ENCODE measurements around the gene NXT1. TPM values are rescaled to one million over a fixed set of nuclear protein-coding genes. Genes with fewer than 3 reads are reported as not detected.

The NXT1 gene
- total RNA-seq, 6 experiments from 2014 or later = 3.8 to 11.2 (median 6.1) TPM

- Histone ChIP-seq H3K9me3 (no peaks in the 10 kb centered on the region), H3K27ac (no peak overlapping the region), H3K27me3 (no peaks in the 10 kb centered on the region), H3K36me3 (peaks cover 0 to 11% (median 3%) of the 10 kb centered on the region in 4 donors), H3K4me3 (no peak overlapping the region), H3K4me1 (peaks cover 0 to 26% (median 7%) of the 10 kb centered on the region in 4 donors)
- WGBS (ENCODE audit: insufficient coverage, low coverage, low lambda C conversion rate, missing lambda C conversion rate) = 80% methylated on average over 14 of the region's 27 CpGs
- ATAC-seq (no peak), DNase-seq (peak in 1 of 3 donors; percentile 57)
- intact Hi-C loops (cut with DNase I) = no loop called here
- TF ChIP-seq, protein P1, sequence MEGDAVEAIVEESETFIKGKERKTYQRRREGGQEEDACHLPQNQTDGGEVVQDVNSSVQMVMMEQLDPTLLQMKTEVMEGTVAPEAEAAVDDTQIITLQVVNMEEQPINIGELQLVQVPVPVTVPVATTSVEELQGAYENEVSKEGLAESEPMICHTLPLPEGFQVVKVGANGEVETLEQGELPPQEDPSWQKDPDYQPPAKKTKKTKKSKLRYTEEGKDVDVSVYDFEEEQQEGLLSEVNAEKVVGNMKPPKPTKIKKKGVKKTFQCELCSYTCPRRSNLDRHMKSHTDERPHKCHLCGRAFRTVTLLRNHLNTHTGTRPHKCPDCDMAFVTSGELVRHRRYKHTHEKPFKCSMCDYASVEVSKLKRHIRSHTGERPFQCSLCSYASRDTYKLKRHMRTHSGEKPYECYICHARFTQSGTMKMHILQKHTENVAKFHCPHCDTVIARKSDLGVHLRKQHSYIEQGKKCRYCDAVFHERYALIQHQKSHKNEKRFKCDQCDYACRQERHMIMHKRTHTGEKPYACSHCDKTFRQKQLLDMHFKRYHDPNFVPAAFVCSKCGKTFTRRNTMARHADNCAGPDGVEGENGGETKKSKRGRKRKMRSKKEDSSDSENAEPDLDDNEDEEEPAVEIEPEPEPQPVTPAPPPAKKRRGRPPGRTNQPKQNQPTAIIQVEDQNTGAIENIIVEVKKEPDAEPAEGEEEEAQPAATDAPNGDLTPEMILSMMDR (IDR thresholded peaks at IDR 0.05) = no peak
- no peak for TF ChIP-seq POLR2A (IDR thresholded peaks at IDR 0.05)
Measured at GRCh38 chr20:23356203-23356602, 5.6 kb downstream of the NXT1 start.

DNA sequence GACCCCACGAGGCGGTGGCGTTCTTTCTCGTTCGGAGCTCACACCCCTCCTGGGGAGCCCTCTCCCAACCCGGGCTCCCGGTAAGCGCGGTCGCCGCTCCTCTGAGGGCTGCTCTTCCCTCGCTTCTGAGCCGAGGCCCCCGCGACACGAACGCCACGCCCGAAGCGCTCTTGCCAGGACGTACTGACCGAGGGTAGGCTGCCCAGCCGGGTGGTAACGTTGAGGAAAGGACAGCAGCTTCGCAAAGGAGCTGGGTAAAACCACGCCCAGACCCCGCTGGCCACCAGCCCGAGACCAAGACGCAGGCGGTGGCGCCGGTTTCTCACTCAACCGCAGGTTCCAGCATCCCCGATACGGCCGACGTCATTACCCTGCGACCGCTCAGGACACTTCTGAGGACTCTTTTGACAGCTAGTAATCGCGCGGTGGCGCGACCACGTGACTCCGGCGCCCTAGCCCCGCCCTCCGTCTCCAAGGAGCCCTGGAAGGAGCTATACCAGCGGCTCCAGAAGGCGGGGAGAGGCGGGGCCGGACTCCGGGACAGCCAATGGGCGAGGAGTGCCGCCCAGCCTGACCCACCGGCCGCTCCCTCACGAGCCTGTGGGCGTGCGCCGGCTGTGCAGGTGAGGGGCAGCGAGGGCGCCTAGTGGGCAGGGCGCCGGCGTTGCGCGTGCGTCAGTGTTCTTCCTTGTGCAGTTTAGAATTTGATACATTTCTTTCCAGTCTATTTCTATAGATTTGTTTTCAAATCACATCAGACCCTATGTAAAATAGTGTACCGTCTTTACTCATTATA lies 7.4 kb downstream of the NXT1 start:
- Histone ChIP-seq H3K9me3 (no peaks in the 10 kb centered on the region), H3K4me3 (peak overlapping the region; percentile 50 to 69 (median 63)), H3K4me1 (peaks cover 0 to 18% (median 8%) of the 10 kb centered on the region in 4 donors), H3K27ac (peak overlapping the region; percentile 81 to 87 (median 85)), H3K27me3 (no peaks in the 10 kb centered on the region), H3K36me3 (peaks cover 0 to 11% (median 3%) of the 10 kb centered on the region in 4 donors)
- intact Hi-C loops (cut with DNase I) = no loop called here
- DNase-seq = peak; percentile 99 to 100 (median 99)
- TF ChIP-seq POLR2A (IDR thresholded peaks at IDR 0.05) = peak; percentile 64
- TF ChIP-seq, protein P1 (IDR thresholded peaks at IDR 0.05) = no peak
- WGBS (ENCODE audit: insufficient coverage, low coverage, low lambda C conversion rate, missing lambda C conversion rate) = 0% methylated on average over 19 of the region's 71 CpGs
- ATAC-seq = peak; percentile 75 to 85 (median 78)

DNA sequence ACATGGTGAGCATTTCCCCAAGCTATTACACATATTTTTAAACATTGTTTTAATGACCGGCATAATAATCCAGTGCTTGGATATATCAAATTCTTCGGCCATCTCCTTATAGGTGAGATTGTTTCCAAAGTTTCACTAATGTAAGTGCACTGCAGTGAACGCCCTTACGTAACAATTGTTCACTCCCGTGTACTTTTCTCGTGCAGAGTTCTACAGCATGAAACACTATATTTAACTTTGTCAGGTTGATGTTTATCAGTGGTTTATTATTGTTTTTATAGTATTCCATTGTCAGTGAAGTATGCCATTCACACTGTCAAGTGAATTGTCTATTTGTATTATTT lies 7.9 kb downstream of the NXT1 start:
- WGBS (ENCODE audit: insufficient coverage, low coverage, low lambda C conversion rate, missing lambda C conversion rate) = 7% methylated on average over 6 of the region's 6 CpGs
- Histone ChIP-seq H3K4me3 (peak overlapping the region; percentile 50 to 69 (median 63)), H3K27me3 (no peaks in the 10 kb centered on the region), H3K9me3 (no peaks in the 10 kb centered on the region), H3K36me3 (peaks cover 0 to 11% (median 3%) of the 10 kb centered on the region in 4 donors), H3K4me1 (peaks cover 0 to 23% (median 11%) of the 10 kb centered on the region in 4 donors), H3K27ac (peak overlapping the region; percentile 81 to 87 (median 85))
- DNase-seq (no peak), ATAC-seq (no peak)
- no peak for TF ChIP-seq POLR2A (IDR thresholded peaks at IDR 0.05)
- TF ChIP-seq, protein P1 (IDR thresholded peaks at IDR 0.05) = no peak
- intact Hi-C loops (cut with DNase I) = no loop called here

- no peak for DNase-seq
- TF ChIP-seq, protein P1 (IDR thresholded peaks at IDR 0.05) = no peak
- TF ChIP-seq POLR2A (IDR thresholded peaks at IDR 0.05) = no peak
- Histone ChIP-seq H3K4me1 (peaks cover 0 to 23% (median 11%) of the 10 kb centered on the region in 4 donors), H3K36me3 (peaks cover 0 to 7% (median 2%) of the 10 kb centered on the region in 4 donors), H3K4me3 (peak overlapping the region in 1 of 3 donors; percentile 69), H3K9me3 (no peaks in the 10 kb centered on the region), H3K27me3 (no peaks in the 10 kb centered on the region), H3K27ac (peak overlapping the region; percentile 81 to 87 (median 85))
- ATAC-seq = no peak
- 28% methylated on average over 6 of the region's 7 CpGs for WGBS (ENCODE audit: insufficient coverage, low coverage, low lambda C conversion rate, missing lambda C conversion rate)
- intact Hi-C loops (cut with DNase I) = no loop called here
Measured at GRCh38 chr20:23358923-23359593, 8.5 kb downstream of the NXT1 start.
